SK-N-SH (cell line): ENCODE results near the gene TSPAN31. TPM values are rescaled to one million over a fixed set of nuclear protein-coding genes. Genes with fewer than 3 reads are reported as not detected.

Experiments
- CTCF ChIA-PET: fragments of 300-600, 350-600 bp; formaldehyde crosslinking; extraction: SDS; loops from one replicate; lab custom pipeline; 2021; lab: Yijun Ruan, JAX
- POLR2A ChIA-PET: fragments of 350-600 bp; sonication (Branson Sonifier 250); formaldehyde crosslinking; extraction: SDS; loops from one replicate; lab custom pipeline; 2020; ENCODE audit warnings: antibody characterized with exemption, inconsistent platforms; lab: Yijun Ruan, JAX
- DNase-seq: peaks from one replicate; pipeline ENCODE4 v3.0.0; 2012
- H2AFZ ChIP-seq: fragments of 200-600 bp; sonication (generic); 2 replicates; pipeline ENCODE4 v1.8.1; 2016; ENCODE audit warnings: antibody characterized with exemption, mild to moderate bottlenecking, low read depth
- H3F3A ChIP-seq: fragments of 200-600 bp; sonication (generic); replicated peaks from 2 replicates; pipeline ENCODE3; 2016; ENCODE audit warnings: antibody characterized with exemption, mild to moderate bottlenecking; ENCODE audit not compliant: insufficient read depth
- H3K27ac ChIP-seq, 2 experiments: fragments of 200-500 bp in 1 of 2; fragments of 200-600 bp in 1 of 2; sonication (Bioruptor generic) in 1 of 2; sonication (generic), shearing (Covaris generic) in 1 of 2; 2 replicates each; pipeline versions ENCODE4 v1.5.1 to v1.6.1; 2014 to 2016; ENCODE audit warnings: low read depth in 2 of 2, inconsistent platforms in 1 of 2, low read length in 1 of 2, mild to moderate bottlenecking in 1 of 2, mixed read lengths in 1 of 2
- H3K27me3 ChIP-seq: fragments of 200-600 bp; sonication (generic), shearing (Covaris generic); 2 replicates; pipeline ENCODE4 v1.6.1; 2016; ENCODE audit warnings: mixed run types; ENCODE audit not compliant: insufficient read depth
- H3K36me3 ChIP-seq, 2 experiments: fragments of 200-500 bp in 1 of 2; fragments of 200-600 bp in 1 of 2; sonication (Bioruptor generic) in 1 of 2; sonication (generic) in 1 of 2; replicated peaks in 1 of 2; 2 replicates each; pipeline versions ENCODE3 to v1.5.1; 2014 to 2016; ENCODE audit warnings: low read length in 1 of 2, mild to moderate bottlenecking in 1 of 2; ENCODE audit not compliant: insufficient read depth in 2 of 2, control insufficient read depth in 1 of 2
- H3K4me1 ChIP-seq, 2 experiments: fragments of 200-500 bp in 1 of 2; fragments of 200-600 bp in 1 of 2; sonication (Bioruptor generic) in 1 of 2; sonication (generic), shearing (Covaris generic) in 1 of 2; 2 replicates each; pipeline versions ENCODE4 v1.5.1 to v1.6.1; 2014 to 2016; ENCODE audit warnings: low read depth in 1 of 2, low read length in 1 of 2, mixed run types in 1 of 2; ENCODE audit not compliant: insufficient read depth in 2 of 2, control insufficient read depth in 1 of 2
- H3K4me2 ChIP-seq: fragments of 200-600 bp; sonication (generic), shearing (Covaris generic); 2 replicates; pipeline ENCODE4 v1.6.1; 2017; ENCODE audit warnings: mixed run types
- H3K4me3 ChIP-seq, 2 experiments: fragments of 200-500 bp in 1 of 2; fragments of 200-600 bp in 1 of 2; sonication (Bioruptor generic) in 1 of 2; sonication (generic), shearing (Covaris generic) in 1 of 2; 2 replicates each; pipeline versions ENCODE4 v1.5.1 to v1.8.1; 2014 to 2016; ENCODE audit warnings: low read depth in 2 of 2, inconsistent platforms in 1 of 2, low read length in 1 of 2, mild to moderate bottlenecking in 1 of 2, mixed read lengths in 1 of 2, moderate library complexity in 1 of 2
- H3K79me2 ChIP-seq: fragments of 200-600 bp; sonication (generic); 2 replicates; pipeline ENCODE4 v1.8.1; 2017; ENCODE audit warnings: mild to moderate bottlenecking; ENCODE audit not compliant: insufficient read depth
- H3K9ac ChIP-seq: fragments of 200-600 bp; sonication (generic); 2 replicates; pipeline ENCODE4 v1.6.1; 2017; ENCODE audit warnings: mixed run types
- H3K9me2 ChIP-seq: fragments of 200-600 bp; sonication (generic); 2 replicates; pipeline ENCODE4 v1.6.1; 2017; ENCODE audit warnings: mixed run types
- H3K9me3 ChIP-seq: fragments of 200-600 bp; sonication (generic); 2 replicates; pipeline ENCODE4 v1.6.1; 2017; ENCODE audit warnings: mixed run types, mild to moderate bottlenecking, moderate library complexity
- H4K20me1 ChIP-seq: fragments of 200-600 bp; sonication (generic); 2 replicates; pipeline ENCODE4 v1.6.1; 2017; ENCODE audit warnings: mild to moderate bottlenecking, mixed run types; ENCODE audit not compliant: insufficient read depth
- CHD2 ChIP-seq: fragments of 150-350 bp; IDR thresholded peaks from 2 replicates; pipeline ENCODE4 v1.6.1; 2018; ENCODE audit warnings: low read length; ENCODE audit not compliant: partially characterized antibody
- EP300 ChIP-seq, 2 experiments: IDR thresholded peaks; 2 replicates each; pipeline versions ENCODE4 v1.4.0 to v1.6.1; 2012; ENCODE audit warnings: borderline replicate concordance in 1 of 2, low read depth in 1 of 2, low read length in 1 of 2
- EZH2phosphoT487 ChIP-seq: fragments of 200-600 bp; sonication (generic); IDR thresholded peaks from 2 replicates; pipeline ENCODE4 v1.6.1; 2017; ENCODE audit warnings: low read depth, mixed run types, mild to moderate bottlenecking, antibody characterized with exemption, moderate library complexity, borderline replicate concordance
- GATA2 ChIP-seq: sonication (generic); formaldehyde crosslinking; IDR thresholded peaks from 2 replicates; pipeline ENCODE4 v1.5.0; 2020; ENCODE audit warnings: mild to moderate bottlenecking, missing genetic modification reagents
- JUND ChIP-seq: IDR thresholded peaks from 2 replicates; pipeline ENCODE4 v1.4.0; 2012
- MXI1 ChIP-seq: IDR thresholded peaks from 2 replicates; pipeline ENCODE4 v1.6.1; 2012; ENCODE audit warnings: mild to moderate bottlenecking, low read depth, low read length, improper control_type of control experiment
- NRF1 ChIP-seq: IDR thresholded peaks from 2 replicates; pipeline ENCODE4 v1.6.1; 2012; ENCODE audit warnings: low read depth, mild to moderate bottlenecking, low read length
- RCOR1 ChIP-seq: fragments of 150-350 bp; IDR thresholded peaks from 2 replicates; pipeline ENCODE4 v1.6.1; 2017; ENCODE audit warnings: antibody characterized with exemption, low read length
- SIN3A ChIP-seq: IDR thresholded peaks from 2 replicates; pipeline ENCODE4 v1.6.1; 2012; ENCODE audit warnings: low read depth, mild to moderate bottlenecking, low read length, moderate library complexity, borderline replicate concordance
- SMC3 ChIP-seq: IDR thresholded peaks from 2 replicates; pipeline ENCODE4 v1.6.1; 2012; ENCODE audit warnings: low read depth, low read length, improper control_type of control experiment
- TAF1 ChIP-seq: IDR thresholded peaks from 2 replicates; pipeline ENCODE4 v1.6.1; 2012; ENCODE audit warnings: low read depth, mild to moderate bottlenecking, low read length, moderate library complexity, borderline replicate concordance
- TCF12 ChIP-seq: IDR thresholded peaks from 2 replicates; pipeline ENCODE4 v1.4.0; 2012
- WGBS: methylation state at CpG from one replicate; pipeline ENCODE4 v1.1.6; 2017; ENCODE audit warnings: low lambda C conversion rate; 5-methylcytosine and 5-hydroxymethylcytosine counted together
- polyA plus RNA-seq, 3 experiments: library from polyadenylated mRNA; depleted of rRNA; stranded (reverse); fragments of >200 nt; gene quantifications; 2 replicates each; pipeline ENCODE4 v1.2.3, GENCODE V29; 2012
- TF ChIP-seq, protein P1 (sequence below): IDR thresholded peaks from 2 replicates; pipeline ENCODE4; 2012
- TF ChIP-seq, protein P2 (sequence below): fragments of 200-600 bp; sonication (generic); IDR thresholded peaks from 2 replicates; pipeline ENCODE4 v1.6.1; 2017; ENCODE audit warnings: antibody characterized with exemption, mild to moderate bottlenecking, moderate library complexity
- TF ChIP-seq, protein P3 (sequence below): IDR thresholded peaks from 2 replicates; pipeline ENCODE4 v1.4.0; 2012; ENCODE audit warnings: low read depth, borderline replicate concordance
- TF ChIP-seq, protein P4 (sequence below): IDR thresholded peaks from 2 replicates; pipeline ENCODE4 v1.4.0; 2012; ENCODE audit warnings: low read depth, borderline replicate concordance
- TF ChIP-seq, protein P5 (sequence below): fragments of 150-350 bp; IDR thresholded peaks from 2 replicates; pipeline ENCODE4 v1.6.1; 2017; ENCODE audit warnings: antibody characterized with exemption, low read length, low read depth, borderline replicate concordance
- TF ChIP-seq, protein P6 (sequence below): IDR thresholded peaks from 2 replicates; pipeline ENCODE4 v1.6.1; 2012; ENCODE audit warnings: mild to moderate bottlenecking, low read depth, low read length, moderate library complexity

TSPAN31 gene
- polyA plus RNA-seq, 1 of the 3 experiments (the other 2 are of a cell fraction) = 36.8 TPM

DNA sequence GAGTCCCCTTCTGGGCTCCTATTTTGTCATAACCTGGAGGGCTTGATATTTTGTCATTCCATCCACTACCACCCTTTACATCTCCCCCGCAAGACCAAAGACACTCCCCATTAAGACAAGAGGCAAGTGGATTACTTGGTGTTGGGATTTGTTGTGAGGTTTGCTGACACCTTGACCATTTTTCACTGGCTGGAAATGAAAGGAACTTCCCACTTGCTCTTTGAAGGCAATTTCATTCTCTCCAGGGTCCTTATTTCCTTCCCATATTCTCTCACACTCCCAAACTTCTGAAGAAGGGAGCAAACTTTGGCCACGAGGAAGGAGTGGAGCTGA, 21.2 kb upstream of the TSPAN31 start:
- H2AFZ ChIP-seq = no peak overlapping the region
- ChIA-PET POLR2A (no interaction called here), CTCF (interaction anchor here (0.6 to 9.4 kb wide), 7 partner anchors 12 to 140 kb away, joined by 3 to 133 read pairs (median 5); partner anchors contain the start of genes AGAP2 and B4GALNT1)
- H3K9me3 ChIP-seq = no peaks in the 10 kb centered on the region
- H3K4me1 ChIP-seq = peaks cover 0 to 8% of the 10 kb centered on the region in 2 experiments; a peak in 1 of 4 replicates
- no peak for DNase-seq
- H3K4me3 ChIP-seq = no peak overlapping the region
- no peaks in the 10 kb centered on the region for H3K9me2 ChIP-seq
- no peak overlapping the region for H3K9ac ChIP-seq
- no peaks in the 10 kb centered on the region for H3K79me2 ChIP-seq
- peaks cover 18% of the 10 kb centered on the region for H3F3A ChIP-seq
- H3K36me3 ChIP-seq = peaks cover 3 to 31% of the 10 kb centered on the region in 2 experiments
- WGBS = 83% methylated on average over 2 of the region's 2 CpGs
- no peak for TF ChIP-seq TAF1
- TF ChIP-seq, protein P1, sequence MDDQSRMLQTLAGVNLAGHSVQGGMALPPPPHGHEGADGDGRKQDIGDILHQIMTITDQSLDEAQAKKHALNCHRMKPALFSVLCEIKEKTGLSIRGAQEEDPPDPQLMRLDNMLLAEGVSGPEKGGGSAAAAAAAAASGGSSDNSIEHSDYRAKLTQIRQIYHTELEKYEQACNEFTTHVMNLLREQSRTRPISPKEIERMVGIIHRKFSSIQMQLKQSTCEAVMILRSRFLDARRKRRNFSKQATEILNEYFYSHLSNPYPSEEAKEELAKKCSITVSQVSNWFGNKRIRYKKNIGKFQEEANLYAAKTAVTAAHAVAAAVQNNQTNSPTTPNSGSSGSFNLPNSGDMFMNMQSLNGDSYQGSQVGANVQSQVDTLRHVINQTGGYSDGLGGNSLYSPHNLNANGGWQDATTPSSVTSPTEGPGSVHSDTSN = no peak
- TF ChIP-seq GATA2 (CRISPR knock-in tag) = no peak
- no peak for TF ChIP-seq MXI1
- TF ChIP-seq, protein P2, sequence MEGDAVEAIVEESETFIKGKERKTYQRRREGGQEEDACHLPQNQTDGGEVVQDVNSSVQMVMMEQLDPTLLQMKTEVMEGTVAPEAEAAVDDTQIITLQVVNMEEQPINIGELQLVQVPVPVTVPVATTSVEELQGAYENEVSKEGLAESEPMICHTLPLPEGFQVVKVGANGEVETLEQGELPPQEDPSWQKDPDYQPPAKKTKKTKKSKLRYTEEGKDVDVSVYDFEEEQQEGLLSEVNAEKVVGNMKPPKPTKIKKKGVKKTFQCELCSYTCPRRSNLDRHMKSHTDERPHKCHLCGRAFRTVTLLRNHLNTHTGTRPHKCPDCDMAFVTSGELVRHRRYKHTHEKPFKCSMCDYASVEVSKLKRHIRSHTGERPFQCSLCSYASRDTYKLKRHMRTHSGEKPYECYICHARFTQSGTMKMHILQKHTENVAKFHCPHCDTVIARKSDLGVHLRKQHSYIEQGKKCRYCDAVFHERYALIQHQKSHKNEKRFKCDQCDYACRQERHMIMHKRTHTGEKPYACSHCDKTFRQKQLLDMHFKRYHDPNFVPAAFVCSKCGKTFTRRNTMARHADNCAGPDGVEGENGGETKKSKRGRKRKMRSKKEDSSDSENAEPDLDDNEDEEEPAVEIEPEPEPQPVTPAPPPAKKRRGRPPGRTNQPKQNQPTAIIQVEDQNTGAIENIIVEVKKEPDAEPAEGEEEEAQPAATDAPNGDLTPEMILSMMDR = no peak
- no peak for TF ChIP-seq RCOR1
- no peak for TF ChIP-seq TCF12
- no peak for TF ChIP-seq CHD2
- TF ChIP-seq EZH2phosphoT487 = no peak
- TF ChIP-seq SIN3A = no peak
- TF ChIP-seq, protein P3, sequence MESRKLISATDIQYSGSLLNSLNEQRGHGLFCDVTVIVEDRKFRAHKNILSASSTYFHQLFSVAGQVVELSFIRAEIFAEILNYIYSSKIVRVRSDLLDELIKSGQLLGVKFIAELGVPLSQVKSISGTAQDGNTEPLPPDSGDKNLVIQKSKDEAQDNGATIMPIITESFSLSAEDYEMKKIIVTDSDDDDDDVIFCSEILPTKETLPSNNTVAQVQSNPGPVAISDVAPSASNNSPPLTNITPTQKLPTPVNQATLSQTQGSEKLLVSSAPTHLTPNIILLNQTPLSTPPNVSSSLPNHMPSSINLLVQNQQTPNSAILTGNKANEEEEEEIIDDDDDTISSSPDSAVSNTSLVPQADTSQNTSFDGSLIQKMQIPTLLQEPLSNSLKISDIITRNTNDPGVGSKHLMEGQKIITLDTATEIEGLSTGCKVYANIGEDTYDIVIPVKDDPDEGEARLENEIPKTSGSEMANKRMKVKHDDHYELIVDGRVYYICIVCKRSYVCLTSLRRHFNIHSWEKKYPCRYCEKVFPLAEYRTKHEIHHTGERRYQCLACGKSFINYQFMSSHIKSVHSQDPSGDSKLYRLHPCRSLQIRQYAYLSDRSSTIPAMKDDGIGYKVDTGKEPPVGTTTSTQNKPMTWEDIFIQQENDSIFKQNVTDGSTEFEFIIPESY = no peak
- TF ChIP-seq, protein P4, sequence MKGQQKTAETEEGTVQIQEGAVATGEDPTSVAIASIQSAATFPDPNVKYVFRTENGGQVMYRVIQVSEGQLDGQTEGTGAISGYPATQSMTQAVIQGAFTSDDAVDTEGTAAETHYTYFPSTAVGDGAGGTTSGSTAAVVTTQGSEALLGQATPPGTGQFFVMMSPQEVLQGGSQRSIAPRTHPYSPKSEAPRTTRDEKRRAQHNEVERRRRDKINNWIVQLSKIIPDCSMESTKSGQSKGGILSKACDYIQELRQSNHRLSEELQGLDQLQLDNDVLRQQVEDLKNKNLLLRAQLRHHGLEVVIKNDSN = no peak
- no peak for TF ChIP-seq JUND
- no peak for TF ChIP-seq NRF1
- TF ChIP-seq, protein P5, sequence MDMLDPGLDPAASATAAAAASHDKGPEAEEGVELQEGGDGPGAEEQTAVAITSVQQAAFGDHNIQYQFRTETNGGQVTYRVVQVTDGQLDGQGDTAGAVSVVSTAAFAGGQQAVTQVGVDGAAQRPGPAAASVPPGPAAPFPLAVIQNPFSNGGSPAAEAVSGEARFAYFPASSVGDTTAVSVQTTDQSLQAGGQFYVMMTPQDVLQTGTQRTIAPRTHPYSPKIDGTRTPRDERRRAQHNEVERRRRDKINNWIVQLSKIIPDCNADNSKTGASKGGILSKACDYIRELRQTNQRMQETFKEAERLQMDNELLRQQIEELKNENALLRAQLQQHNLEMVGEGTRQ = no peak
- TF ChIP-seq, protein P6, sequence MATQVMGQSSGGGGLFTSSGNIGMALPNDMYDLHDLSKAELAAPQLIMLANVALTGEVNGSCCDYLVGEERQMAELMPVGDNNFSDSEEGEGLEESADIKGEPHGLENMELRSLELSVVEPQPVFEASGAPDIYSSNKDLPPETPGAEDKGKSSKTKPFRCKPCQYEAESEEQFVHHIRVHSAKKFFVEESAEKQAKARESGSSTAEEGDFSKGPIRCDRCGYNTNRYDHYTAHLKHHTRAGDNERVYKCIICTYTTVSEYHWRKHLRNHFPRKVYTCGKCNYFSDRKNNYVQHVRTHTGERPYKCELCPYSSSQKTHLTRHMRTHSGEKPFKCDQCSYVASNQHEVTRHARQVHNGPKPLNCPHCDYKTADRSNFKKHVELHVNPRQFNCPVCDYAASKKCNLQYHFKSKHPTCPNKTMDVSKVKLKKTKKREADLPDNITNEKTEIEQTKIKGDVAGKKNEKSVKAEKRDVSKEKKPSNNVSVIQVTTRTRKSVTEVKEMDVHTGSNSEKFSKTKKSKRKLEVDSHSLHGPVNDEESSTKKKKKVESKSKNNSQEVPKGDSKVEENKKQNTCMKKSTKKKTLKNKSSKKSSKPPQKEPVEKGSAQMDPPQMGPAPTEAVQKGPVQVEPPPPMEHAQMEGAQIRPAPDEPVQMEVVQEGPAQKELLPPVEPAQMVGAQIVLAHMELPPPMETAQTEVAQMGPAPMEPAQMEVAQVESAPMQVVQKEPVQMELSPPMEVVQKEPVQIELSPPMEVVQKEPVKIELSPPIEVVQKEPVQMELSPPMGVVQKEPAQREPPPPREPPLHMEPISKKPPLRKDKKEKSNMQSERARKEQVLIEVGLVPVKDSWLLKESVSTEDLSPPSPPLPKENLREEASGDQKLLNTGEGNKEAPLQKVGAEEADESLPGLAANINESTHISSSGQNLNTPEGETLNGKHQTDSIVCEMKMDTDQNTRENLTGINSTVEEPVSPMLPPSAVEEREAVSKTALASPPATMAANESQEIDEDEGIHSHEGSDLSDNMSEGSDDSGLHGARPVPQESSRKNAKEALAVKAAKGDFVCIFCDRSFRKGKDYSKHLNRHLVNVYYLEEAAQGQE = no peak
- no peak for TF ChIP-seq EP300 (IDR thresholded peaks at IDR 0.05; ENCODE audit: borderline replicate concordance in 1 of 2, low read depth in 1 of 2, low read length in 1 of 2)
- TF ChIP-seq SMC3 = no peak
- H3K4me2 ChIP-seq = no peak overlapping the region
- no peaks in the 10 kb centered on the region for H3K27me3 ChIP-seq
- no peaks in the 10 kb centered on the region for H4K20me1 ChIP-seq
- H3K27ac ChIP-seq = no peak overlapping the region
